ENCODE results near the gene BLVRB. TPM values are rescaled to one million over a fixed set of nuclear protein-coding genes. Genes with fewer than 3 reads are reported as not detected.

BLVRB gene
- total and polyA plus RNA-seq, 2 experiments from 2014 or later, result 43.7 to 53.7 TPM

DNA sequence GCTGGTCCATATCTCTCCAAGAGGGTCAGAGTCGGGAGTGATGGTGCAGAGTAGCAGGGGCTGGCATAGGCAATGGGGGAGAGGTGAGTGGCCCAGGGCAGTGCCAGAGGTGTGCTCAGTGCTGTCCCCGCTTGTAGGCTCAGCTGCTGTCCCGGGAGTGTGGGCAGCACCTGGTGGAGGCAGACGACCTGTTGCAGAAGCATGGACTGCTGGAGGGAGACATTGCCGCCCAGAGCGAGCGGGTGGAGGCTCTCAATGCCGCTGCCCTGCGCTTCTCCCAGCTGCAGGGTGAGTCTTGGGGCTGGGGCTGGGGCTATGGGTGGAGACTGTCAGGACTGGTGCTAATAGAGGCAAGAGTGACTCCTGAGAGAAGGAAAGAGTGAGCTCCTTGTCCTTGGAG, 40.6 kb upstream of the BLVRB start (continued):
- TF ChIP-seq, protein P1, sequence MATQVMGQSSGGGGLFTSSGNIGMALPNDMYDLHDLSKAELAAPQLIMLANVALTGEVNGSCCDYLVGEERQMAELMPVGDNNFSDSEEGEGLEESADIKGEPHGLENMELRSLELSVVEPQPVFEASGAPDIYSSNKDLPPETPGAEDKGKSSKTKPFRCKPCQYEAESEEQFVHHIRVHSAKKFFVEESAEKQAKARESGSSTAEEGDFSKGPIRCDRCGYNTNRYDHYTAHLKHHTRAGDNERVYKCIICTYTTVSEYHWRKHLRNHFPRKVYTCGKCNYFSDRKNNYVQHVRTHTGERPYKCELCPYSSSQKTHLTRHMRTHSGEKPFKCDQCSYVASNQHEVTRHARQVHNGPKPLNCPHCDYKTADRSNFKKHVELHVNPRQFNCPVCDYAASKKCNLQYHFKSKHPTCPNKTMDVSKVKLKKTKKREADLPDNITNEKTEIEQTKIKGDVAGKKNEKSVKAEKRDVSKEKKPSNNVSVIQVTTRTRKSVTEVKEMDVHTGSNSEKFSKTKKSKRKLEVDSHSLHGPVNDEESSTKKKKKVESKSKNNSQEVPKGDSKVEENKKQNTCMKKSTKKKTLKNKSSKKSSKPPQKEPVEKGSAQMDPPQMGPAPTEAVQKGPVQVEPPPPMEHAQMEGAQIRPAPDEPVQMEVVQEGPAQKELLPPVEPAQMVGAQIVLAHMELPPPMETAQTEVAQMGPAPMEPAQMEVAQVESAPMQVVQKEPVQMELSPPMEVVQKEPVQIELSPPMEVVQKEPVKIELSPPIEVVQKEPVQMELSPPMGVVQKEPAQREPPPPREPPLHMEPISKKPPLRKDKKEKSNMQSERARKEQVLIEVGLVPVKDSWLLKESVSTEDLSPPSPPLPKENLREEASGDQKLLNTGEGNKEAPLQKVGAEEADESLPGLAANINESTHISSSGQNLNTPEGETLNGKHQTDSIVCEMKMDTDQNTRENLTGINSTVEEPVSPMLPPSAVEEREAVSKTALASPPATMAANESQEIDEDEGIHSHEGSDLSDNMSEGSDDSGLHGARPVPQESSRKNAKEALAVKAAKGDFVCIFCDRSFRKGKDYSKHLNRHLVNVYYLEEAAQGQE (IDR thresholded peaks at IDR 0.05; ENCODE audit: unreplicated experiment), result no peak
- no peak for TF ChIP-seq ZNF331 (CRISPR knock-in tag; IDR thresholded peaks at IDR 0.05; ENCODE audit: low read depth)
- TF ChIP-seq ZNF114 (CRISPR knock-in tag; IDR thresholded peaks at IDR 0.05), result no peak
- no peak for TF ChIP-seq JUNB (IDR thresholded peaks at IDR 0.05; ENCODE audit: unreplicated experiment)
- no peak for TF ChIP-seq EZH2 (IDR thresholded peaks at IDR 0.05; ENCODE audit: low read depth, unreplicated experiment)
- no peak for TF ChIP-seq EZH2phosphoT487 (IDR thresholded peaks at IDR 0.05; ENCODE audit: unreplicated experiment)

DNA sequence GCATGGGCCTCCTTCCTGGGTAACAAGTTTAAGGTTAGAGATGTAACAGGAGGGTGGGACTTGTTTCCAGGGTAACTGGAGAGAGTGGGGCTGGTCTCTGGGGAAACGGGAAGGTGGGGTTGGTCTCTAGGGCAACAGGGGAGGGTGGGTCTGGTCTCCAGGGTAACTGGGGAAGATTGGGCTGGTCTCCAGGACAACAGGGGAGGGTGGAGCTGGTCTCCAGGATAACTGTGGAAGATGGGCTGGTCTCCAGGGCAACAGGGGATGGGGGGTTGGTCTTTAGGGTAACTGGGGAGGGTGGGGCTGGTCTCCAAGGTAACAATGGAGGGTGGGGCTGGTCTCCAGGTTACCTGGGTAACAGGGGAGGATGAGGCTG, 37.8 kb upstream of the BLVRB start:
- peaks cover 19% of the 10 kb centered on the region for H3K27me3 Mint-ChIP-seq (ENCODE audit: insufficient read depth, low read depth, poor library complexity)
- Histone ChIP-seq H3K4me1 (ENCODE audit: insufficient read depth) (no peaks in the 10 kb centered on the region), H3K27me3 (ENCODE audit: insufficient read depth) (peaks cover 5% of the 10 kb centered on the region; the same call in 1 of the 2 replicates), H3K27ac (ENCODE audit: low read depth) (no peak overlapping the region), H3K36me3 (ENCODE audit: insufficient read depth) (no peaks in the 10 kb centered on the region), H4K20me1 (replicated peaks; ENCODE audit: insufficient read depth) (no peaks in the 10 kb centered on the region), H3F3A (replicated peaks; ENCODE audit: low read depth) (no peaks in the 10 kb centered on the region), H2AFZ (no peak overlapping the region), H3K4me2 (no peak overlapping the region), H3K4me3 (no peak overlapping the region), H3K9me2 (ENCODE audit: insufficient read depth) (no peaks in the 10 kb centered on the region), H3K79me2 (replicated peaks; ENCODE audit: insufficient read depth) (no peaks in the 10 kb centered on the region)
- H3K9me3 Mint-ChIP-seq, result no peaks in the 10 kb centered on the region
- no peak overlapping the region for H3K27ac Mint-ChIP-seq
- no peak for TF ChIP-seq ZNF331 (CRISPR knock-in tag; IDR thresholded peaks at IDR 0.05; ENCODE audit: low read depth)
- TF ChIP-seq POLR2AphosphoS5 (IDR thresholded peaks at IDR 0.05; ENCODE audit: low read depth), result no peak
- ATAC-seq, result peak; percentile 73
- H3K4me1 Mint-ChIP-seq, result no peaks in the 10 kb centered on the region; the same call in 2 of the 3 replicates
- no peaks in the 10 kb centered on the region; the same call in 2 of the 3 replicates for H3K36me3 Mint-ChIP-seq (ENCODE audit: low read depth)
- DNase-seq (ENCODE audit: low spot score), result peak; percentile 63
- H3K4me3 Mint-ChIP-seq, result no peak overlapping the region

DNA sequence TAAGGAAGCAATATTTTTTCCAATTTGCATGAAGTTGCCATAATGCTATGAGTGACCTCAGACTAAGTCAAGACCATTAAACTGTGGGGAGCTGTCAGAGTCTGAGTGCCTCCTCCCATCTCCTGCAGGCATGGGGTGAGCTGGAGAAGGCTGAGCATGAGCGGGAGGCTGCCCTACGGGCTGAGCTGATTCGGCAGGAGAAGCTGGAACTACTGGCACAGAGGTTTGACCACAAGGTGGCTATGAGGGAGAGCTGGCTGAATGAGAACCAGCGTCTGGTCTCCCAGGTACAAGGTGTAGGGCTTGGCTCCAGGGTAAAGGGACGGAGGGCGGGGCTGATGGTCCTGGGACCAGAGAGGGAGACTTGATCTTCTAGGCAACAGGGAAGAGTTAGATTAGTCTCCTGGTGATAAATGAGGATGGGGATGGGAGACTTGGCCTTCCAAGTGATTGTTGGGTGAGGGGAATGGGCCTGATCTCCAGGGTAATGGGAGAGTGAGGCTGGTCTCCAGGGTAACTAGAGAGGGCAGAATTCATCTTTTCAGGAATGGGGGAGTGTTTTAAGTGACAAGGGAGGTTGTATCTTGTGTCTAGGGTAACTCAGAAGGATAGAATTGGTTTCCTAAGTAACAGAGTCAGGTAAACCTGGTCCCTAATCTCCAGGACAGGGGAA, 37.2 kb upstream of the BLVRB start:
- H3K4me3 Mint-ChIP-seq, result no peak overlapping the region
- TF ChIP-seq CREB1 (CRISPR knock-in tag; IDR thresholded peaks at IDR 0.05; ENCODE audit: low read depth) (no peak), ZNF462 (CRISPR knock-in tag; IDR thresholded peaks at IDR 0.05) (0 out of 2 replicates have a peak, but pooled peaks have one; percentile 51)

More for the DNA sequence above, 37.2 kb upstream of the BLVRB start:
- Mint-ChIP-seq H3K27ac (no peak overlapping the region), H3K36me3 (ENCODE audit: low read depth) (no peaks in the 10 kb centered on the region; the same call in 2 of the 3 replicates), H3K9me3 (no peaks in the 10 kb centered on the region), H3K27me3 (ENCODE audit: insufficient read depth, low read depth, poor library complexity) (peaks cover 20% of the 10 kb centered on the region), H3K4me1 (no peaks in the 10 kb centered on the region; the same call in 2 of the 3 replicates)
- Histone ChIP-seq H3K4me3 (no peak overlapping the region), H3K4me1 (ENCODE audit: insufficient read depth) (no peaks in the 10 kb centered on the region), H3K27me3 (ENCODE audit: insufficient read depth) (peaks cover 5% of the 10 kb centered on the region; the same call in 1 of the 2 replicates), H3F3A (replicated peaks; ENCODE audit: low read depth) (no peaks in the 10 kb centered on the region), H3K9me2 (ENCODE audit: insufficient read depth) (no peaks in the 10 kb centered on the region), H3K27ac (ENCODE audit: low read depth) (no peak overlapping the region), H2AFZ (no peak overlapping the region), H3K4me2 (no peak overlapping the region), H4K20me1 (replicated peaks; ENCODE audit: insufficient read depth) (no peaks in the 10 kb centered on the region), H3K79me2 (replicated peaks; ENCODE audit: insufficient read depth) (no peaks in the 10 kb centered on the region), H3K36me3 (ENCODE audit: insufficient read depth) (no peaks in the 10 kb centered on the region)
- ATAC-seq (peak; percentile 90), DNase-seq (ENCODE audit: low spot score) (peak; percentile 71)
